ENCODE results near the gene MRPL37.
"Not testable (repeated sequence)": the region's sequence is repeated elsewhere in the genome, so short reads cannot be mapped to it uniquely, and the experiment has no call there.

- TF ChIP-seq, protein P1, sequence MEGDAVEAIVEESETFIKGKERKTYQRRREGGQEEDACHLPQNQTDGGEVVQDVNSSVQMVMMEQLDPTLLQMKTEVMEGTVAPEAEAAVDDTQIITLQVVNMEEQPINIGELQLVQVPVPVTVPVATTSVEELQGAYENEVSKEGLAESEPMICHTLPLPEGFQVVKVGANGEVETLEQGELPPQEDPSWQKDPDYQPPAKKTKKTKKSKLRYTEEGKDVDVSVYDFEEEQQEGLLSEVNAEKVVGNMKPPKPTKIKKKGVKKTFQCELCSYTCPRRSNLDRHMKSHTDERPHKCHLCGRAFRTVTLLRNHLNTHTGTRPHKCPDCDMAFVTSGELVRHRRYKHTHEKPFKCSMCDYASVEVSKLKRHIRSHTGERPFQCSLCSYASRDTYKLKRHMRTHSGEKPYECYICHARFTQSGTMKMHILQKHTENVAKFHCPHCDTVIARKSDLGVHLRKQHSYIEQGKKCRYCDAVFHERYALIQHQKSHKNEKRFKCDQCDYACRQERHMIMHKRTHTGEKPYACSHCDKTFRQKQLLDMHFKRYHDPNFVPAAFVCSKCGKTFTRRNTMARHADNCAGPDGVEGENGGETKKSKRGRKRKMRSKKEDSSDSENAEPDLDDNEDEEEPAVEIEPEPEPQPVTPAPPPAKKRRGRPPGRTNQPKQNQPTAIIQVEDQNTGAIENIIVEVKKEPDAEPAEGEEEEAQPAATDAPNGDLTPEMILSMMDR (IDR thresholded peaks at IDR 0.05), result not testable (repeated sequence)
- TF ChIP-seq EP300 (IDR thresholded peaks at IDR 0.05), result not testable (repeated sequence)
Measured at GRCh38 chr1:54233196-54233595, 33.2 kb downstream of the MRPL37 start.

All from suprapubic skin (tissue), 3 donors.